ENCODE measurements around the gene SEZ6L.

DNA sequence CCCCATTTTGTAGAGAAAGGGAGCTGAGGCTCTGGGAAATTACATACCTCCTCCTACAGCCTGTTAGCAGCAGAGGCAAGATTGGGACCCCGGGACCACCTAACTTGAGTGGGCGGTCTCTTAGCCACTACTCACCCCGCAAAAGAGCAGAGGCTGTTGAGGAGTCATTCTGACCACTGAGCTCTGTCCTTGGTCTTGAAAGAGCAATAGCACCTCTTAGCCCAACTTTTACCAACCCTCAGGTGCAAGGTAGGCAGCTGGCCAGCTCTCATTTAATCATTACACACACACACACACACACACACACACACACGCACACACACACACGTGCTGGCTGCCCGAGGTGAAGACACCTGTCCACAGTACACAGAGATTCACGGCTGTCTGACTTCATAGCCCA lies 144.0 kb downstream of the SEZ6L start:
- TF ChIP-seq, protein P1, sequence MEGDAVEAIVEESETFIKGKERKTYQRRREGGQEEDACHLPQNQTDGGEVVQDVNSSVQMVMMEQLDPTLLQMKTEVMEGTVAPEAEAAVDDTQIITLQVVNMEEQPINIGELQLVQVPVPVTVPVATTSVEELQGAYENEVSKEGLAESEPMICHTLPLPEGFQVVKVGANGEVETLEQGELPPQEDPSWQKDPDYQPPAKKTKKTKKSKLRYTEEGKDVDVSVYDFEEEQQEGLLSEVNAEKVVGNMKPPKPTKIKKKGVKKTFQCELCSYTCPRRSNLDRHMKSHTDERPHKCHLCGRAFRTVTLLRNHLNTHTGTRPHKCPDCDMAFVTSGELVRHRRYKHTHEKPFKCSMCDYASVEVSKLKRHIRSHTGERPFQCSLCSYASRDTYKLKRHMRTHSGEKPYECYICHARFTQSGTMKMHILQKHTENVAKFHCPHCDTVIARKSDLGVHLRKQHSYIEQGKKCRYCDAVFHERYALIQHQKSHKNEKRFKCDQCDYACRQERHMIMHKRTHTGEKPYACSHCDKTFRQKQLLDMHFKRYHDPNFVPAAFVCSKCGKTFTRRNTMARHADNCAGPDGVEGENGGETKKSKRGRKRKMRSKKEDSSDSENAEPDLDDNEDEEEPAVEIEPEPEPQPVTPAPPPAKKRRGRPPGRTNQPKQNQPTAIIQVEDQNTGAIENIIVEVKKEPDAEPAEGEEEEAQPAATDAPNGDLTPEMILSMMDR (IDR thresholded peaks at IDR 0.05), result no peak
- no peak for TF ChIP-seq POLR2AphosphoS5 (IDR thresholded peaks at IDR 0.05)
- no peak for TF ChIP-seq POLR2A (IDR thresholded peaks at IDR 0.05; ENCODE audit: low read depth)
- no peak for TF ChIP-seq EP300 (IDR thresholded peaks at IDR 0.05)
